ENCODE data around the gene APPBP2. TPM values are rescaled to one million over a fixed set of nuclear protein-coding genes. Genes with fewer than 3 reads are reported as not detected.
A peak's percentile ranks its signal among the peaks of the same experiment; 100 is the strongest.

The APPBP2 gene
- total RNA-seq, 1 experiment from 2014 or later: 44.9 TPM

DNA sequence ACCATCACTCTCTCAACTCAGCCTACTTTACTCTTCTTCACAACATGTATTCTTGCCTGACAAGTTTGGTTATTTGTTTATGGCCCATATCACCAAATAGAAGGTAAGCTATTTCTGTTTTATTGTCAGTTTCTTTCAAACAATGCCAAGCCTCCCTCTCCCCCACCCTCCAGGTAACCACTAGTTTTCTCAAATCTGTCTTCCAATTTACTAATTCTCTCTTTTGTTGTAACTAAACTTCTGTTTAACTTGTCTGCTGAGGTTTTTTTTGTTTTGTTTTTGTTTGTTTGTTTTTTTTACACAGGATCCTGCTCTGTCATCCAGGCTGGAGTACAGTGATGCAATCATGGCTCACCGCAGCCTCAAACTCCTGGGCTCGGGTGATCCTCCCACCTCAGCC is 68.9 kb downstream of the APPBP2 start:
- H3K27ac ChIP-seq (ENCODE audit: low read depth, low read length, poor library complexity, severe bottlenecking): no peak overlapping the region
- POLR2A ChIA-PET (ENCODE audit: low non-redundant PET): no interaction called here
- H3K27me3 ChIP-seq (replicated peaks; ENCODE audit: insufficient read depth, low read depth, low read length, poor library complexity): no peaks in the 10 kb centered on the region
- H3K9me3 ChIP-seq (ENCODE audit: low read depth, low read length, poor library complexity, severe bottlenecking): no peaks in the 10 kb centered on the region
- H3K4me1 ChIP-seq (ENCODE audit: insufficient read depth, low read length, poor library complexity, severe bottlenecking): no peaks in the 10 kb centered on the region
- no peak for TF ChIP-seq EZH2 (IDR thresholded peaks at IDR 0.05; ENCODE audit: borderline replicate concordance, low read depth, low read length, poor library complexity, severe bottlenecking)
- TF ChIP-seq, protein P1, sequence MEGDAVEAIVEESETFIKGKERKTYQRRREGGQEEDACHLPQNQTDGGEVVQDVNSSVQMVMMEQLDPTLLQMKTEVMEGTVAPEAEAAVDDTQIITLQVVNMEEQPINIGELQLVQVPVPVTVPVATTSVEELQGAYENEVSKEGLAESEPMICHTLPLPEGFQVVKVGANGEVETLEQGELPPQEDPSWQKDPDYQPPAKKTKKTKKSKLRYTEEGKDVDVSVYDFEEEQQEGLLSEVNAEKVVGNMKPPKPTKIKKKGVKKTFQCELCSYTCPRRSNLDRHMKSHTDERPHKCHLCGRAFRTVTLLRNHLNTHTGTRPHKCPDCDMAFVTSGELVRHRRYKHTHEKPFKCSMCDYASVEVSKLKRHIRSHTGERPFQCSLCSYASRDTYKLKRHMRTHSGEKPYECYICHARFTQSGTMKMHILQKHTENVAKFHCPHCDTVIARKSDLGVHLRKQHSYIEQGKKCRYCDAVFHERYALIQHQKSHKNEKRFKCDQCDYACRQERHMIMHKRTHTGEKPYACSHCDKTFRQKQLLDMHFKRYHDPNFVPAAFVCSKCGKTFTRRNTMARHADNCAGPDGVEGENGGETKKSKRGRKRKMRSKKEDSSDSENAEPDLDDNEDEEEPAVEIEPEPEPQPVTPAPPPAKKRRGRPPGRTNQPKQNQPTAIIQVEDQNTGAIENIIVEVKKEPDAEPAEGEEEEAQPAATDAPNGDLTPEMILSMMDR (conservative IDR thresholded peaks at IDR 0.05; ENCODE audit: low read depth, low read length): no peak
- no peak overlapping the region for H3K4me3 ChIP-seq (ENCODE audit: low read depth, low read length, poor library complexity, severe bottlenecking)
- intact Hi-C loops (cut with micrococcal nuclease; ENCODE audit: unreplicated experiment): no loop called here
- peaks cover 51% of the 10 kb centered on the region for H3K36me3 ChIP-seq (ENCODE audit: insufficient read depth, low read length, poor library complexity, severe bottlenecking)
- CTCF ChIA-PET: no interaction called here
- BruUV-seq (replicated peaks): no TSS peak
- no peak for DNase-seq (ENCODE audit: low spot score)

DNA sequence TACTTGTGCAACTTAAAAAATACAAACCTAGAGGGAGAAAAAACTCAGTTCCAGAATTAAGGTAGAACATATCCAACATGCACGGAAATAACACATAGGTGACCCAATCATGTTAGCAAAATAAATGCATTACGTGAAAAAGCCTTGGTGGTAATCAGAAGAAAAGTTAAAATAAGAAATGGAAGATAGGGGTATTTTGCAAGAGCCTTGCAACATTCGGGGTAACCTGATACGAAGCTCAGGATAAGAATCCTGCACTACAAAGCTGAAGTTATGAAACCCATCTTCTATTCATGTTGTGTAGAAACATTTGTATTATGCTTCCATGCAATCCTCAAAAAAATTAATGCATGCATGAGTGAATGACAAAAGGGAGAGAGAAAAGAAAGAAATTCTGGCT is 70.7 kb downstream of the APPBP2 start:
- CTCF ChIA-PET: no interaction called here

DNA sequence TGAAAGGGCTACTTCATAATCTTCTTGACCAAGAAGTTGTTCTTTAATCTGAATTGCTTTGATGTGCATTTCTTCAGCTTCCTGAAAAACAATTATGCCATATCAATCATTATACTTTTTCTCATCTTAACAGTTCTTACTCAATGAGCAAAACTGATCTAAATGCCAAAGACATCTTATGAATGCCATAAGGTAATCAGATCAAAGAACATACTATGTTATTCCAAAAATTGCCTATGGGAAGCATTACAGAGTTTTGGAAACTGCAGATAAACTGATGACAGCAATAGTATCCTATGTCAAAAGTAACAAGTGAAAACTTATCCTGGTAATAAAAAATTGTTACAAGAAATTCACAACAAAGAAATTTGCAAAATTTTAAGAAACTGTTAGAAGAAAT is 74.1 kb downstream of the APPBP2 start:
- Histone ChIP-seq H3K9me3 (ENCODE audit: low read depth, low read length, poor library complexity, severe bottlenecking) (no peaks in the 10 kb centered on the region), H3K4me3 (ENCODE audit: low read depth, low read length, poor library complexity, severe bottlenecking) (no peak overlapping the region), H3K27ac (ENCODE audit: low read depth, low read length, poor library complexity, severe bottlenecking) (no peak overlapping the region), H3K4me1 (ENCODE audit: insufficient read depth, low read length, poor library complexity, severe bottlenecking) (no peaks in the 10 kb centered on the region), H3K36me3 (ENCODE audit: insufficient read depth, low read length, poor library complexity, severe bottlenecking) (peaks cover 45% of the 10 kb centered on the region), H3K27me3 (replicated peaks; ENCODE audit: insufficient read depth, low read depth, low read length, poor library complexity) (no peaks in the 10 kb centered on the region)
- BruUV-seq (replicated peaks): no TSS peak
- no peak for DNase-seq (ENCODE audit: low spot score)
- intact Hi-C loops (cut with micrococcal nuclease; ENCODE audit: unreplicated experiment): no loop called here
- POLR2A ChIA-PET (ENCODE audit: low non-redundant PET): no interaction called here
- CTCF ChIA-PET: interaction anchor here (0.5 kb wide), 1 partner anchor 149 kb away, joined by 3 read pairs; no protein-coding TSS in a partner anchor
- TF ChIP-seq EZH2 (IDR thresholded peaks at IDR 0.05; ENCODE audit: borderline replicate concordance, low read depth, low read length, poor library complexity, severe bottlenecking): no peak
- TF ChIP-seq, protein P1 (conservative IDR thresholded peaks at IDR 0.05; ENCODE audit: low read depth, low read length): no peak

More for the DNA sequence above, 70.7 kb downstream of the APPBP2 start:
- no peak overlapping the region for H3K4me3 ChIP-seq (ENCODE audit: low read depth, low read length, poor library complexity, severe bottlenecking)
- H3K36me3 ChIP-seq (ENCODE audit: insufficient read depth, low read length, poor library complexity, severe bottlenecking): peaks cover 46% of the 10 kb centered on the region
- intact Hi-C loops (cut with micrococcal nuclease; ENCODE audit: unreplicated experiment): no loop called here
- POLR2A ChIA-PET (ENCODE audit: low non-redundant PET): no interaction called here
- H3K9me3 ChIP-seq (ENCODE audit: low read depth, low read length, poor library complexity, severe bottlenecking): no peaks in the 10 kb centered on the region
- TF ChIP-seq, protein P1 (conservative IDR thresholded peaks at IDR 0.05; ENCODE audit: low read depth, low read length): no peak
- TF ChIP-seq EZH2 (IDR thresholded peaks at IDR 0.05; ENCODE audit: borderline replicate concordance, low read depth, low read length, poor library complexity, severe bottlenecking): no peak
- H3K27me3 ChIP-seq (replicated peaks; ENCODE audit: insufficient read depth, low read depth, low read length, poor library complexity): no peaks in the 10 kb centered on the region
- no peaks in the 10 kb centered on the region for H3K4me1 ChIP-seq (ENCODE audit: insufficient read depth, low read length, poor library complexity, severe bottlenecking)
- BruUV-seq (replicated peaks): no TSS peak
- no peak overlapping the region for H3K27ac ChIP-seq (ENCODE audit: low read depth, low read length, poor library complexity, severe bottlenecking)
- DNase-seq (ENCODE audit: low spot score): peak; percentile 21
